HFF-Myc (cell line): ENCODE results near the gene DENND4C.

ENCODE experiments used
- DNase-seq: peaks from one replicate; pipeline ENCODE4 v3.0.0-alpha.2; 2011; ENCODE audit warnings: low read depth; ENCODE audit errors: extremely low read depth
- H3K4me3 ChIP-seq: replicated peaks from 2 replicates; pipeline ENCODE4 v1.5.1; 2011; ENCODE audit warnings: low read depth, mild to moderate bottlenecking, control low read depth, low read length
- CTCF ChIP-seq: IDR thresholded peaks from 2 replicates; pipeline ENCODE4 v1.5.1; 2012; ENCODE audit warnings: mild to moderate bottlenecking, low read depth, low read length, control low read depth; ENCODE audit errors: missing control alignments

The DENND4C gene

GRCh38 chr9:19313573-19313972 is 83.1 kb downstream of the DENND4C start:
- TF ChIP-seq CTCF, result no peak
- H3K4me3 ChIP-seq, result no peak overlapping the region
- DNase-seq, result no peak

GRCh38 chr9:19320495-19320894 is 90.0 kb downstream of the DENND4C start:
- TF ChIP-seq CTCF, result no peak
- H3K4me3 ChIP-seq, result no peak overlapping the region
- DNase-seq, result no peak

- no peak for DNase-seq
- TF ChIP-seq CTCF, result no peak
- no peak overlapping the region for H3K4me3 ChIP-seq
These were observed 101.4 kb downstream of the DENND4C start for GRCh38 chr9:19331877-19332276.

- TF ChIP-seq CTCF, result no peak
- DNase-seq, result no peak
- no peak overlapping the region for H3K4me3 ChIP-seq
These were observed 105.7 kb downstream of the DENND4C start for GRCh38 chr9:19336166-19336565.

- H3K4me3 ChIP-seq, result no peak overlapping the region
- no peak for DNase-seq
- no peak for TF ChIP-seq CTCF
These were observed 112.5 kb downstream of the DENND4C start for GRCh38 chr9:19342947-19343346.

GRCh38 chr9:19358701-19359100 is 128.2 kb downstream of the DENND4C start:
- TF ChIP-seq CTCF, result no peak
- no peak overlapping the region for H3K4me3 ChIP-seq
- no peak for DNase-seq

GRCh38 chr9:19369107-19369506 is 138.6 kb downstream of the DENND4C start:
- H3K4me3 ChIP-seq, result no peak overlapping the region
- TF ChIP-seq CTCF, result no peak
- no peak for DNase-seq
